H1 (cell line): ENCODE data around the gene KRTAP5-4. TPM values are rescaled to one million over a fixed set of nuclear protein-coding genes. Genes with fewer than 3 reads are reported as not detected.

Experiments
- POLR2A ChIP-seq, 2 experiments: IDR thresholded peaks; 1 replicate in 1 of 2; 2 replicates in 1 of 2; pipeline ENCODE4 v1.6.1; 2011; ENCODE audit warnings: low read depth in 2 of 2, low read length in 2 of 2, mild to moderate bottlenecking in 2 of 2; ENCODE audit errors: control extremely low read depth in 1 of 2
- RAD21 ChIP-seq, 2 experiments: IDR thresholded peaks in 1 of 2; conservative IDR thresholded peaks in 1 of 2; 2 replicates each; pipeline ENCODE4 v1.6.1; 2011; ENCODE audit warnings: low read depth in 2 of 2, low read length in 2 of 2, improper control_type of control experiment in 1 of 2, inconsistent platforms in 1 of 2, mild to moderate bottlenecking in 1 of 2, moderate library complexity in 1 of 2
- polyA plus RNA-seq, 7 experiments: library from polyadenylated mRNA; depleted of rRNA in 3 of 7; stranded (reverse) in 5 of 7; unstranded in 2 of 7; fragments of >200 nt in 5 of 7; fragments of 200-250 nt in 2 of 7; gene quantifications; 1 replicate in 5 of 7; 2 replicates in 1 of 7; 4 replicates in 1 of 7; pipeline versions ENCODE4 v1.2.1 to v1.2.3, GENCODE V29; 2011 to 2013; ENCODE audit warnings: missing spikeins in 2 of 7, mixed read lengths in 2 of 7
- total RNA-seq: library from RNA; stranded (reverse); fragmentation: NEBNext Ultra II Directional; extraction: Animal tissue kit (Norgen Biotek cat#: 25700); gene quantifications from 2 replicates; pipeline ENCODE4 v1.2.1, GENCODE V29; 2021

KRTAP5-4 gene
- total and polyA plus RNA-seq, 2 of the 8 experiments (the other 6 are each of a cell fraction or from before 2014, with no cell fraction given): not detected

DNA sequence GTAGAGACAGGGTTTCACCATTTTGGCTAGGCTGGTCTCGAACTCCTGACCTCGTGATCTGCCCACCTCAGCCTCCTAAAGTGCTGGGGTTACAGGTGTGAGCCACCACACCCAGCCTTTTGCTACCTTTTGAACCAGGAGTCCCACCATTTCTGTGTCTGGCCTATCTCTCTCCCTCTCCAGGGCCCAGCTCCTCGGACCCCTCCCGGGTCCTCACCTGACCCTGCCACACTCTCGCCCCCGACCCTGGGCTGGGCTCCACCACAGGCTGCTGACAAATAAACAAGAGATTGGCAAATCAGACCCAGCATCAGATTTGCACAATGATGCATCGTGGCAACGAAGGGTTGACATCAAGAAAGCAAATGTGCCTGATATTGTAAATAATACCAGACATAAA, 16.4 kb upstream of the KRTAP5-4 start (continued):
- TF ChIP-seq RAD21 (IDR thresholded peaks at IDR 0.05 in 1 of 2, conservative IDR thresholded peaks at IDR 0.05 in 1 of 2; ENCODE audit: low read depth in 2 of 2, low read length in 2 of 2): no peak
- TF ChIP-seq POLR2A (IDR thresholded peaks at IDR 0.05; ENCODE audit: control extremely low read depth in 1 of 2, low read depth in 2 of 2, low read length in 2 of 2): no peak
